Heart right ventricle (tissue), 16 donors: ENCODE data around the gene CAMK4. TPM values are rescaled to one million over a fixed set of nuclear protein-coding genes. Genes with fewer than 3 reads are reported as not detected.

Experiments
- ATAC-seq, 8 donors: fragments of 200-7000 bp; cut with Tn5 transposase; one replicate each; pipeline ENCODE4 v1.9.1; 2020; ENCODE audit warnings: mild to moderate bottlenecking in 8 of 8, moderate library complexity in 8 of 8, moderate number of reproducible peaks in 1 of 8
- DNase-seq, 2 donors: peaks; one replicate each; pipeline ENCODE4 v3.0.0-alpha.2; 2020
- H3K27ac ChIP-seq, 10 donors: fragments of 200-600 bp; sonication (generic) in 2 of 10; one replicate each; pipeline versions ENCODE4 v1.5.0 to v1.8.0; 2020 to 2022; ENCODE audit warnings: mild to moderate bottlenecking in 3 of 10
- H3K27me3 ChIP-seq, 7 donors: fragments of 200-600 bp; one replicate each; pipeline ENCODE4 v1.8.0; 2021 to 2022; ENCODE audit warnings: mild to moderate bottlenecking in 2 of 7
- H3K36me3 ChIP-seq, 9 donors: fragments of 200-600 bp; sonication (generic) in 1 of 9; one replicate each; pipeline versions ENCODE4 v1.5.0 to v1.8.0; 2020 to 2022; ENCODE audit warnings: mild to moderate bottlenecking in 2 of 9
- H3K4me1 ChIP-seq, 9 donors: fragments of 200-600 bp; sonication (generic) in 1 of 9; one replicate each; pipeline versions ENCODE4 v1.5.0 to v1.8.0; 2020 to 2022; ENCODE audit warnings: mild to moderate bottlenecking in 4 of 9
- H3K4me3 ChIP-seq, 10 donors: fragments of 200-600 bp; sonication (generic) in 2 of 10; one replicate each; pipeline versions ENCODE4 v1.5.0 to v1.8.0; 2020 to 2022; ENCODE audit warnings: mild to moderate bottlenecking in 7 of 10, moderate library complexity in 2 of 10
- H3K9me3 ChIP-seq, 11 donors: fragments of 200-600 bp in 10 of 11; sonication (generic) in 2 of 11; one replicate each; pipeline versions ENCODE4 v1.5.0 to v1.8.0; 2013 to 2022; ENCODE audit warnings: mild to moderate bottlenecking in 2 of 11, control low read depth in 1 of 11, moderate library complexity in 1 of 11
- CTCF ChIP-seq, 9 donors: fragments of 200-600 bp; sonication (generic) in 2 of 9; IDR thresholded peaks; one replicate each; pipeline versions ENCODE4 v1.5.0 to v1.8.0; 2021 to 2022; ENCODE audit warnings: antibody characterized with exemption in 9 of 9, mild to moderate bottlenecking in 5 of 9, moderate library complexity in 1 of 9
- WGBS, 2 donors: extraction: QIAGEN DNeasy Blood & Tissue Kit; methylation state at CpG; one replicate each; pipeline ENCODE4 v1.1.7; 2013; ENCODE audit warnings: inconsistent platforms in 1 of 2; 5-methylcytosine and 5-hydroxymethylcytosine counted together
- intact Hi-C, 10 donors: fragments of 100-400 bp; cut with DNase I; formaldehyde crosslinking; loops; one replicate each; pipeline versions ENCODE4 v1.11.1 to v1.14.2; 2022
- polyA plus RNA-seq, 2 donors: library from polyadenylated mRNA; stranded (reverse); fragments of 200-250 nt; gene quantifications; one replicate each; pipeline ENCODE4 v1.2.3, GENCODE V29; 2013
- total RNA-seq, 10 donors: library from RNA; stranded (reverse); fragmentation: NEBNext Ultra II Directional in 3 of 10; extraction: Animal tissue kit (Norgen Biotek cat#: 25700) in 3 of 10; gene quantifications; one replicate each; pipeline versions ENCODE4 v1.2.1 to v1.2.4, GENCODE V29; 2021 to 2023
- donor health status: Arrhythmogenic right ventricular cardiomyopathy.
- donor health status: ischemic (EF 13 %, LVEDD 7.1; RV severe dilation, severe dysfunction).
- donor health status: healthy with polysubstance abuse.
- donor health status: DM: no; HTN: yes; CAD: no.
- donor health status: DM: no; HTN: no; CAD: no.
- donor health status: ischemic (EF 25% LVEDD 6.9; RV normal size, moderate dysfunction).
- donor health status: ischemic (EF 25% LVEDD 5.7; RV mildly dilated, moderate dysfunction).
- donor health status: healthy.
- donor health status: DM: yes; HTN: yes; CAD: no.
- donor health status: Ischemic cardiomyopathy.
- donor health status: ischemic (EF 35%, LVEDD 5.7; RV mildly dilated, moderate dysfunction).
- donor health status: nonischemic (EF 11% LVEDD 7.7; RV severe dilation, severe dysfunction).
- donor health status: DM: yes; HTN: yes; CAD: no.
- donor health status: PGD.
- donor health status: ischemic (EF 29% LVEDD 5.4; RV normal size, mild dysfunction).
- donor health status: nonischemic (EF 23%, LVEDD 6.1; RV moderate dilation, normal function).

CAMK4 gene
- total and polyA plus RNA-seq, 12 donors = 0.02 to 2.0 (median 0.34) TPM; not detected in 1

- ATAC-seq = no peak
- DNase-seq = no peak
- H3K27ac ChIP-seq = no peak overlapping the region
- WGBS, 2 donors = 68 to 73% methylated on average over 7 of the region's 7 CpGs
- no peaks in the 10 kb centered on the region for H3K9me3 ChIP-seq
- no peaks in the 10 kb centered on the region for H3K36me3 ChIP-seq
- no peak for TF ChIP-seq CTCF (IDR thresholded peaks at IDR 0.05)
- no peaks in the 10 kb centered on the region for H3K4me1 ChIP-seq
- intact Hi-C loops = no loop called here
- no peak overlapping the region for H3K4me3 ChIP-seq
- no peaks in the 10 kb centered on the region for H3K27me3 ChIP-seq
Measured at GRCh38 chr5:111385970-111386831, 162.0 kb downstream of the CAMK4 start.

- no peaks in the 10 kb centered on the region for H3K36me3 ChIP-seq
- ATAC-seq (no peak), DNase-seq (no peak)
- no peak overlapping the region for H3K4me3 ChIP-seq
- no peaks in the 10 kb centered on the region for H3K27me3 ChIP-seq
- H3K9me3 ChIP-seq = no peaks in the 10 kb centered on the region
- WGBS, 2 donors = 57 to 68% methylated on average over 1 of the region's 1 CpG
- no peak for TF ChIP-seq CTCF (IDR thresholded peaks at IDR 0.05)
- no peak overlapping the region for H3K27ac ChIP-seq
- intact Hi-C loops = no loop called here
- H3K4me1 ChIP-seq = no peaks in the 10 kb centered on the region
Measured at GRCh38 chr5:111386832-111387162, 162.6 kb downstream of the CAMK4 start.

DNA sequence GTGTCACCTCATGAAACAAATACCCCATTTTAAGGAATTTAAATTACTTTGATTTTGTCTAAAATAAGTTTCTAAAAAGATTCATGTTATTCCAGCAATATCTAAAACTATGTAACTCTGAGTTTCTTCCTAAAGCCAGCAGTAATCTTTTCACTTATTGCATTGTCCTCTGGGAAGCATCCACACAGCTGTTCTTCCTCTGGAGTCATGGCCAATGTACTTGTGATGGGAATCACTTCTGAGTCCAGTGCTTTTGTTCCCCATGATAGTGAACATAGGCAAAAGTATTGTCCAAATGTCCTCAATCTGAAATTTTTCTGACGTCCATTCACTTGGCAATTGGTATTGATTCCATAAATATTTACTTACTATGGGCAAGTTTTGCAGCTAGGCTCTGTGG is 163.2 kb downstream of the CAMK4 start:
- intact Hi-C loops = no loop called here
- Histone ChIP-seq H3K4me1 (no peaks in the 10 kb centered on the region), H3K9me3 (no peaks in the 10 kb centered on the region), H3K36me3 (no peaks in the 10 kb centered on the region), H3K27ac (no peak overlapping the region), H3K4me3 (no peak overlapping the region), H3K27me3 (no peaks in the 10 kb centered on the region)
- ATAC-seq = no peak
- no peak for DNase-seq
- 0% methylated on average over 1 of the region's 1 CpG for WGBS, 2 donors
- no peak for TF ChIP-seq CTCF (IDR thresholded peaks at IDR 0.05)

DNA sequence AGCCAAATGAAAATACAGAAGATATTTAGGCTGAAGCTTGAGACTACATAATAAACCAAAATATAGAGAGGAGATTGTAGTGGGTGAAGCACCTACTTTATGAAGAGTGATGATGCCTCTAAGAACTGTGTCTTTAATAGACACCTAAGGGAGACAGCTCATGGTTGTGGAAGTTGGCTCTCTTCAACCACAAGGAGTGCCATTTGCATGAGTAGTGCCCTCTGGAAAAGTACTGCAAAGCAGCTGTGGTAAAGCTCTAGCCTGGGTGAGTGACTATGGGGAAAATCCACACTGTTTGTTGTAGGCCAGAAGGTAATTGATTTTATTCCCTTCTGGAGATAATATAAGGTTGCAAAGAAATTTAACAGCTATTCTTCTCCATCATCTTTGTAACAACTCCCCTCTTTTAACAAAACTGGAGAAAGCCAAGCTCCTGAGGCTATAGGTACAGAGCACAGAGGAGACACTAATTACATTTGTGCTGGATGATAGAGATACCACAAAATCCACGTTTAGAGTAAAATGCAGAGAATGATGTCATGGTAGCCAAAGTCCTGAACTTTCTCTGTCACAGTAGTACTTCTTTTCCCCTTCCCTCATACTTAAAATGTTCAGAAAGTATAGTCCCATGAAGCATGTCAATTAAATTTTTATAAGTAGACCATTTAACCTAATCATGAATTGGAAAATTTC is 165.4 kb downstream of the CAMK4 start:
- Histone ChIP-seq H3K27ac (no peak overlapping the region), H3K4me1 (no peaks in the 10 kb centered on the region), H3K4me3 (no peak overlapping the region), H3K36me3 (no peaks in the 10 kb centered on the region), H3K27me3 (no peaks in the 10 kb centered on the region), H3K9me3 (no peaks in the 10 kb centered on the region)
- no peak for DNase-seq
- no peak for ATAC-seq
- TF ChIP-seq CTCF (IDR thresholded peaks at IDR 0.05) = no peak
- 0 to 35% methylated on average over 1 of the region's 1 CpG for WGBS, 2 donors
- intact Hi-C loops = no loop called here
